Smooth muscle cell (in vitro differentiated cells): Measurements from ENCODE around the gene GPRC5B. TPM values are rescaled to one million over a fixed set of nuclear protein-coding genes. Genes with fewer than 3 reads are reported as not detected.

Experiments used
- DNase-seq: peaks from one replicate; lab custom pipeline; 2025; ENCODE audit not compliant: unreplicated experiment; lab: John Stamatoyannopoulos, UW
- H2AFZ ChIP-seq: fragments of 200-600 bp; sonication (generic); 2 replicates; pipeline ENCODE4 v1.6.0; 2016; ENCODE audit warnings: antibody characterized with exemption, low read depth, mild to moderate bottlenecking
- H3F3A ChIP-seq: fragments of 200-600 bp; sonication (generic); 2 replicates; pipeline ENCODE4 v1.6.0; 2017; ENCODE audit warnings: antibody characterized with exemption, low read depth
- H3K27ac ChIP-seq: fragments of 200-600 bp; sonication (generic); 2 replicates; pipeline ENCODE4 v1.5.1; 2016; ENCODE audit warnings: low read depth, mild to moderate bottlenecking
- H3K27me3 ChIP-seq: fragments of 200-600 bp; sonication (generic); 2 replicates; pipeline ENCODE4 v1.6.1; 2016; ENCODE audit warnings: low read depth, mild to moderate bottlenecking
- H3K36me3 ChIP-seq: fragments of 200-600 bp; sonication (generic); 2 replicates; pipeline ENCODE4 v1.5.1; 2016; ENCODE audit warnings: low read depth
- H3K4me1 ChIP-seq: fragments of 200-600 bp; sonication (generic); 2 replicates; pipeline ENCODE4 v1.5.1; 2016; ENCODE audit warnings: low read depth
- H3K4me2 ChIP-seq: fragments of 200-600 bp; sonication (generic); 2 replicates; pipeline ENCODE4 v1.6.0; 2016; ENCODE audit warnings: mild to moderate bottlenecking
- H3K4me3 ChIP-seq: fragments of 200-600 bp; sonication (generic); 2 replicates; pipeline ENCODE4 v1.5.1; 2016; ENCODE audit warnings: mild to moderate bottlenecking
- H3K79me2 ChIP-seq: fragments of 200-600 bp; sonication (generic); 2 replicates; pipeline ENCODE4 v1.6.0; 2016; ENCODE audit warnings: low read depth, mild to moderate bottlenecking
- H3K9ac ChIP-seq: fragments of 200-600 bp; sonication (generic); 2 replicates; pipeline ENCODE4 v1.6.0; 2016; ENCODE audit warnings: low read depth
- H3K9me3 ChIP-seq: fragments of 200-600 bp; sonication (generic); replicated peaks from 2 replicates; pipeline ENCODE4 v1.5.1; 2016; ENCODE audit warnings: low read depth
- H4K20me1 ChIP-seq: fragments of 200-600 bp; sonication (generic); 2 replicates; pipeline ENCODE4 v1.6.0; 2016; ENCODE audit warnings: low read depth
- CTCF ChIP-seq: fragments of 200-600 bp; sonication (generic); IDR thresholded peaks from 2 replicates; pipeline ENCODE4 v1.5.1; 2017; ENCODE audit warnings: borderline replicate concordance, mild to moderate bottlenecking, antibody characterized with exemption; ENCODE audit not compliant: insufficient read depth, poor library complexity, severe bottlenecking
- WGBS: methylation state at CpG from one replicate; pipeline ENCODE4 v1.1.7; 2016; ENCODE audit warnings: low lambda C conversion rate; 5-methylcytosine and 5-hydroxymethylcytosine counted together
- polyA plus RNA-seq: library from polyadenylated mRNA; unstranded; fragments of >200 nt; fragmentation: Nextera tagmentation; extraction: Ambion mirVana; gene quantifications from 2 replicates; pipeline ENCODE4 v1.2.1, GENCODE V29; 2016
- total RNA-seq: library from RNA; depleted of rRNA; stranded (reverse); fragments of >200 nt; gene quantifications from 2 replicates; pipeline ENCODE4 v1.2.3, GENCODE V29; 2014

Gene GPRC5B
- total and polyA plus RNA-seq, 2 experiments from 2014 or later: 7.8 to 18.9 TPM

- TF ChIP-seq CTCF: no peak
- Histone ChIP-seq H3K4me3 (no peak overlapping the region), H3K27ac (no peak overlapping the region), H4K20me1 (peaks cover 25% of the 10 kb centered on the region), H3K9me3 (no peaks in the 10 kb centered on the region), H3K79me2 (peaks cover 5% of the 10 kb centered on the region), H3K4me2 (no peak overlapping the region), H3K36me3 (no peaks in the 10 kb centered on the region), H2AFZ (no peak overlapping the region), H3F3A (no peaks in the 10 kb centered on the region), H3K27me3 (no peaks in the 10 kb centered on the region), H3K4me1 (peaks cover 9% of the 10 kb centered on the region), H3K9ac (no peak overlapping the region)
- WGBS: 97% methylated on average over 33 of the region's 33 CpGs
- no peak for DNase-seq
Measured at GRCh38 chr16:19872179-19872863, 12.3 kb downstream of the GPRC5B start.

GRCh38 chr16:19871721-19872120, 12.9 kb downstream of the GPRC5B start:
- Histone ChIP-seq H3K4me1 (peaks cover 9% of the 10 kb centered on the region), H3K27me3 (no peaks in the 10 kb centered on the region), H3F3A (no peaks in the 10 kb centered on the region), H3K9me3 (no peaks in the 10 kb centered on the region), H4K20me1 (peaks cover 29% of the 10 kb centered on the region), H3K4me3 (no peak overlapping the region), H3K4me2 (no peak overlapping the region), H3K36me3 (no peaks in the 10 kb centered on the region), H3K27ac (no peak overlapping the region), H2AFZ (no peak overlapping the region), H3K9ac (no peak overlapping the region), H3K79me2 (peaks cover 2% of the 10 kb centered on the region)
- no peak for TF ChIP-seq CTCF
- no peak for DNase-seq
- WGBS: 93% methylated on average over 20 of the region's 20 CpGs

GRCh38 chr16:19868421-19868820, 16.2 kb downstream of the GPRC5B start:
- no peaks in the 10 kb centered on the region for H3K4me1 ChIP-seq
- H2AFZ ChIP-seq: no peak overlapping the region
- H3K4me3 ChIP-seq: no peak overlapping the region
- no peak overlapping the region for H3K4me2 ChIP-seq
- no peak overlapping the region for H3K27ac ChIP-seq
- H3K27me3 ChIP-seq: no peaks in the 10 kb centered on the region
- no peaks in the 10 kb centered on the region for H3K79me2 ChIP-seq
- TF ChIP-seq CTCF: no peak
- H3K9ac ChIP-seq: no peak overlapping the region
- no peaks in the 10 kb centered on the region for H3K9me3 ChIP-seq
- H3F3A ChIP-seq: no peaks in the 10 kb centered on the region
- DNase-seq: no peak
- no peaks in the 10 kb centered on the region for H3K36me3 ChIP-seq
- peaks cover 15% of the 10 kb centered on the region for H4K20me1 ChIP-seq
- 88% methylated on average over 9 of the region's 9 CpGs for WGBS

- 96% methylated on average over 5 of the region's 5 CpGs for WGBS
- no peak overlapping the region for H3K4me3 ChIP-seq
- no peaks in the 10 kb centered on the region for H3F3A ChIP-seq
- no peaks in the 10 kb centered on the region for H3K36me3 ChIP-seq
- H4K20me1 ChIP-seq: peaks cover 15% of the 10 kb centered on the region
- TF ChIP-seq CTCF: no peak
- H3K27me3 ChIP-seq: no peaks in the 10 kb centered on the region
- no peak overlapping the region for H2AFZ ChIP-seq
- no peaks in the 10 kb centered on the region for H3K79me2 ChIP-seq
- H3K4me1 ChIP-seq: peaks cover 28% of the 10 kb centered on the region
- H3K9ac ChIP-seq: no peak overlapping the region
- H3K4me2 ChIP-seq: no peak overlapping the region
- no peak for DNase-seq
- no peaks in the 10 kb centered on the region for H3K9me3 ChIP-seq
- no peak overlapping the region for H3K27ac ChIP-seq
Measured at GRCh38 chr16:19864566-19864965, 20.1 kb downstream of the GPRC5B start.
